Limb (tissue), 2 donors: Measurements from ENCODE around the gene DNMT3L.
"Not testable (repeated sequence)": the region's sequence is repeated elsewhere in the genome, so short reads cannot be mapped to it uniquely, and the experiment has no call there.

ENCODE experiments used
- DNase-seq, 2 donors: peaks; one replicate each; pipeline ENCODE4 v3.0.0-alpha.2; 2016; ENCODE audit errors: extremely low spot score in 2 of 2

Gene DNMT3L

GRCh38 chr21:44249204-44250037 is 12.3 kb downstream of the DNMT3L start:
- not testable (repeated sequence) for DNase-seq

- not testable (repeated sequence) for DNase-seq
These were observed 13.8 kb downstream of the DNMT3L start for GRCh38 chr21:44247904-44248303.

- not testable (repeated sequence) for DNase-seq
These were observed 17.7 kb downstream of the DNMT3L start for GRCh38 chr21:44243980-44244379.

- DNase-seq, result not testable (repeated sequence)
These were observed 20.4 kb downstream of the DNMT3L start for GRCh38 chr21:44241281-44241680.

- not testable (repeated sequence) for DNase-seq
These were observed 20.9 kb downstream of the DNMT3L start, which contains the start of gene ICOSLG for GRCh38 chr21:44240842-44241241. TSS of gene ICOSLG (minus strand) at chr21:44240943. CDS start at chr21:44240817, 126 bp downstream.

- not testable (repeated sequence) for DNase-seq
These were observed 21.3 kb downstream of the DNMT3L start for GRCh38 chr21:44240353-44240752.

DNA sequence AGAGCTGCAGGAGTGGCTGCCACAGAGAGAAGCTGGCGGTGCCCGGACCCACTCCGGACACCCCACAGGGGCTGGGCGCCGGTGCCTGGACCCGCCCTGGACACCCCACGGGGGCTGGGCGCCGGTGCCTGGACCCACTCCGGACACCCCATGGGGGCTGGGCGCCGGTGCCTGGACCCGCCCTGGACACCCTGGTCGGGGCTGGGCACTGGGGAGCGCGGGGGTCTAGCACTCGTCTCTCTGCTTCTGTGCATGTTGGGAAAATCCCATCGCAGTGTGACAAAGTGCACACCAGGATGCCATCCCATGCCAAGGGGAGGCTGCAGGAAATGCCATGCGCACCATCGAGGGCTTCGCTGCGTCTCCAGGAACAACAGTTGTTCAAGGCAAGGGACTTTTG is 32.1 kb downstream of the DNMT3L start:
- not testable (repeated sequence) for DNase-seq

GRCh38 chr21:44228109-44228508 is 33.6 kb downstream of the DNMT3L start:
- DNase-seq, result not testable (repeated sequence)

GRCh38 chr21:44227614-44228013 is 34.1 kb downstream of the DNMT3L start:
- not testable (repeated sequence) for DNase-seq

DNA sequence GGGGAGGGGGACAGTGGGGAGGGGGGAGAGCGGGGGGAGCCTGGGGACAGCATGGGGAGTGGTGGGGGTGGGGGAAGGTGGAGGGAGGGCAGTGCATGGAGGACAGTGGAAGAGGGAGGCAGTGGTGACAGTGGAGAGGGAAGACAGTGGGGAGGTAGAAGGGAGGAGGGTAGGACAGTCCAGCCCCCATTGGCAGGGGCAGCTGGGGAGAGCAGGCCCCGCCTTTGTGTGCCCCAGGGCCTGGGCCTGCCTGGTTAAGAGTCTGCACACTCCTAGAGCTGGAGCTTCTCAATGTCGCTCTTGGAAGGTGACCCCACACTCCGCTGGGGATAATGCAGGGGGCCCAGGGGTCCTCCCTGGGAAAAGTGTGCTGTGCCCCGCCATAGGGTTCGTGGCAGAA is 36.1 kb downstream of the DNMT3L start:
- not testable (repeated sequence) for DNase-seq

DNA sequence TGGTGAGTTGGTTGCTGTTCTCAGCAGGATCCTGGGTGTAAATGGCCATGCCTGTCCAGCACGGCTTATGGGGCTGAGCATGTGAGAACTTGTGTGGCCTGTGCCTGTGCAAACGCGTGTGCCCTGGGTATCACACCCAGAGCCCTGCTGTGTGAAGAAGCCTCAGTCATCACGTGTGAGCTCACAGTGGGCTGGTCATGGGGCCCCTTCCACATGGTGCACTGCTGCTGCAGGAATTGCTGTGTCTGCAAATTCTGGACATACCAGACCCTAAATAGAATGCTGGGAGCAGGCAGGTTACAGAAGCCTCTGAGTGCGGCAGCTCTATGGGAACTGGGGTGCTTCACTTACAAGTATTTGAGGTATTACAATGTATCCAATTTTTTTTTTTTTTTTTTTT is 38.4 kb downstream of the DNMT3L start:
- not testable (repeated sequence) for DNase-seq

- DNase-seq, result not testable (repeated sequence)
These were observed 41.0 kb downstream of the DNMT3L start for GRCh38 chr21:44220674-44221073.

- not testable (repeated sequence) for DNase-seq
These were observed 43.2 kb downstream of the DNMT3L start for GRCh38 chr21:44218461-44218860.

- not testable (repeated sequence) for DNase-seq
These were observed 49.7 kb downstream of the DNMT3L start for GRCh38 chr21:44211978-44212377.

GRCh38 chr21:44211574-44211973 is 50.1 kb downstream of the DNMT3L start:
- not testable (repeated sequence) for DNase-seq

- DNase-seq, result not testable (repeated sequence)
These were observed 53.6 kb downstream of the DNMT3L start for GRCh38 chr21:44207860-44208646.

DNA sequence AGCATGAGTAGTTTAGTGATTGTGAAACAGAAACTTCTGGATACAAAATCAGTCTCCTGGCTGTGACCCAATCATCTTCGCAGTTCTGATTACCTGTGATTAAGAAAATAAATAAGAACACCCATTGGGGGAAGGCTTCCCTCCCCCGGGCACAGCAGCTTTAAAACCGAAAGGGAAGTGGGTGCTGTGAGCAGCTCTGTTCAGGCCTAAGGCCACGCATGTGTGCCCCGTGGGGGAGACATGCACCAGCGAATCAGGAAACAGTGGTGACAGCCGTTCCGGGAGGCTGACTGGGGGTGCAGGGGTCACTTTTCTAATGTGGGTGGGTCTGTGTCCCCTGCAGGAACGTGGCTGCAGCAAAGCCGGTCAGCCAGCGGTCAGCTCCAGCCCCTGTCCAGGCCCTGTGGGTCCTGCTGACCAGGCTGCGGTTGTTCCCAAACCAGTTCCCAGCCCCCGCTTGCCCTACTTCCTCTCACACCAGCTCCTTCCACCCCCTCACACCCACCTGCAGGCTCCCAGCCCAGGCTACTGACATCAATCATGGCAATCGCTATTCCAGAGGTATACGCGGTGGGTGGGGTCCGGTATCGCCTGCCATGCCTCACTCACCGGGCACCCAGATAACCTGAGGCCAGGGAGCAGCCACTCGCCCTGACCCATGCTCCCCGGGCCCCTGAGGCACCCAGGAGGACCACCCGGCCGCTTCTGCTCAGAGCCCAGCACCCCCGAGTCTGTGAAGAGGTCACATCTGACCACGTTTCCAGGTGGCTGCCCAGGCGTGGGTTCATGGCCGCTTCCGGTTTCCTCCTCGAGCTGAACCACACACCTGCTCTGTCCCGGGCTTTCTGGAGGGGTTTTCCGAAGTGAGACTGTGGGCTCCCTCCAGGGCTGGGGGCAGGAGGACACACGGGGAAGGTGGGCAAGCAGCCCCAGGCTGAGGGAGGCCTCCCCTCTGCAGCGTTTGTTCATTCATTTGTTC is 54.7 kb downstream of the DNMT3L start:
- DNase-seq, result not testable (repeated sequence)

GRCh38 chr21:44206187-44206586 is 55.5 kb downstream of the DNMT3L start:
- not testable (repeated sequence) for DNase-seq

DNA sequence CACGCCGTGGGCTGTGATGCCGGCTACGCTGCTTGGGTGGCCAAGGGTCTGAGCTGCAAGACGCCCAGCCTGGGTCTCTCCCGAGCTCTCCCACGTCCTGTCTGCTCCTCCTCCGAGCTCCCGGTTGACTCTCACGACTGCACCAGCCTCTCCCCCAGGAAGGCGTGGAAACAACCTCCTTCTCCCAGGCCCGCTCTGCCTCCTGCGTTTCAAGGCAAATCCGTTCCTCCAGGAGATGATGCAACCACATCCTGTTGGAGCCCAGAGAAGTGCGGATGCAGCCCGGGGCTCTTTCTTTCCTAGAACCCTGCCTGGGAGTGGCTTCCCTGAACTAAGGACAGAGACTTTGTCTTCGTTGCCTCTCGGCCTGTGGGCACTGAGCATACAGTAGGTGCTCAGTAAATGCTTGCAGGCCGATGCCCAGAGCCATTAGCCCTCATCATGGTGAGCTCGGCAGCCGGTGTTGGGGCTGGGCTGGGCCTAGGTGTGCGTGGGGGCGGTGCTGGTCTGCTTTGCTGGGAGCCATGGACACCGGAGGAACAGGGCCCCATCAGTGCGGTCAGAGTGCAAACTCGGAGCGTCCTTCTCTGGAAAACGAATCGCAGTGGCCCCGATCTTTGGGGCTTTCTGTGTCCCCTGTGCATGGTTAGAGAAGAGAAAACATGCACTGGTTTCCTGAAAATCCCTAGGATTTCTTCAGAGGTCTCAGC is 59.0 kb downstream of the DNMT3L start:
- not testable (repeated sequence) for DNase-seq

- DNase-seq, result not testable (repeated sequence)
These were observed 61.7 kb downstream of the DNMT3L start for GRCh38 chr21:44199997-44200396.
